Frontal cortex (tissue), 4 donors: ENCODE data around the gene ACTN1. TPM values are rescaled to one million over a fixed set of nuclear protein-coding genes. Genes with fewer than 3 reads are reported as not detected.
"Not testable (repeated sequence)": the region's sequence is repeated elsewhere in the genome, so short reads cannot be mapped to it uniquely, and the experiment has no call there.

Source experiments
- DNase-seq, 2 donors: peaks; one replicate each; pipeline ENCODE4 v3.0.0; 2012; ENCODE audit warnings: low spot score in 2 of 2
- FAIRE-seq: peaks from 2 replicates; lab custom pipeline; 2012; peaks lifted over from hg19 to GRCh38; lab: Jason Lieb, UNC
- total RNA-seq: library from RNA; depleted of rRNA; stranded (reverse); fragments of >200 nt; gene quantifications from one replicate; pipeline ENCODE4 v1.2.3, GENCODE V29; 2014
- donor health status: control.
- donor health status: control.
- donor health status: control.

Gene ACTN1
- total RNA-seq, 1 donor from 2014 or later = 15.1 TPM

GRCh38 chr14:68987653-68988036, 8.5 kb upstream of the ACTN1 start:
- FAIRE-seq = no peak

GRCh38 chr14:68986926-68987652, 8.0 kb upstream of the ACTN1 start:
- FAIRE-seq (no peak), DNase-seq (no peak)

More at GRCh38 chr14:68987653-68988036, 8.5 kb upstream of the ACTN1 start:
- DNase-seq = no peak

GRCh38 chr14:68986225-68986624, 7.1 kb upstream of the ACTN1 start:
- DNase-seq (no peak), FAIRE-seq (no peak)

GRCh38 chr14:68984686-68985085, 5.6 kb upstream of the ACTN1 start:
- DNase-seq (no peak), FAIRE-seq (no peak)

GRCh38 chr14:68983191-68983590, 4.1 kb upstream of the ACTN1 start:
- DNase-seq = no peak

GRCh38 chr14:68982581-68982980, 3.5 kb upstream of the ACTN1 start:
- DNase-seq (no peak), FAIRE-seq (no peak)

More at GRCh38 chr14:68983191-68983590, 4.1 kb upstream of the ACTN1 start:
- FAIRE-seq = no peak

GRCh38 chr14:68981539-68981976, 2.5 kb upstream of the ACTN1 start:
- FAIRE-seq (no peak), DNase-seq (no peak)

GRCh38 chr14:68981139-68981538, 2.0 kb upstream of the ACTN1 start:
- no peak for FAIRE-seq
- DNase-seq = no peak

- DNase-seq = peak in 1 of 2 donors; percentile 23
- FAIRE-seq = no peak
These were observed 785 bp upstream of the ACTN1 start for GRCh38 chr14:68979722-68980451.

GRCh38 chr14:68978172-68978911, 760 bp downstream of the ACTN1 start:
- no peak for FAIRE-seq
- peak in 1 of 2 donors; percentile 46 for DNase-seq

- FAIRE-seq (no peak), DNase-seq (peak in 1 of 2 donors; percentile 33)
These were observed 1.4 kb downstream of the ACTN1 start for GRCh38 chr14:68977718-68978171.

- FAIRE-seq = no peak
These were observed 1.9 kb downstream of the ACTN1 start for GRCh38 chr14:68977180-68977717.

GRCh38 chr14:68976160-68977067, 2.7 kb downstream of the ACTN1 start:
- peak in 1 of 2 donors; percentile 37 for DNase-seq
- no peak for FAIRE-seq

More at GRCh38 chr14:68977180-68977717, 1.9 kb downstream of the ACTN1 start:
- no peak for DNase-seq

GRCh38 chr14:68975667-68976066, 3.4 kb downstream of the ACTN1 start:
- no peak for FAIRE-seq
- DNase-seq = no peak

GRCh38 chr14:68974759-68975347, 4.2 kb downstream of the ACTN1 start:
- DNase-seq (no peak), FAIRE-seq (no peak)

GRCh38 chr14:68973639-68974038, 5.5 kb downstream of the ACTN1 start:
- no peak for DNase-seq
- no peak for FAIRE-seq

GRCh38 chr14:68973219-68973565, 5.9 kb downstream of the ACTN1 start:
- not testable (repeated sequence) for FAIRE-seq, DNase-seq

- FAIRE-seq = no peak
- no peak for DNase-seq
These were observed 6.4 kb downstream of the ACTN1 start for GRCh38 chr14:68972507-68973218.
